Measurements from ENCODE around the gene SMIM38. TPM values are rescaled to one million over a fixed set of nuclear protein-coding genes. Genes with fewer than 3 reads are reported as not detected.

Gene SMIM38
- total and polyA plus RNA-seq, 10 donors: 0.02 to 2.0 (median 0.93) TPM

DNA sequence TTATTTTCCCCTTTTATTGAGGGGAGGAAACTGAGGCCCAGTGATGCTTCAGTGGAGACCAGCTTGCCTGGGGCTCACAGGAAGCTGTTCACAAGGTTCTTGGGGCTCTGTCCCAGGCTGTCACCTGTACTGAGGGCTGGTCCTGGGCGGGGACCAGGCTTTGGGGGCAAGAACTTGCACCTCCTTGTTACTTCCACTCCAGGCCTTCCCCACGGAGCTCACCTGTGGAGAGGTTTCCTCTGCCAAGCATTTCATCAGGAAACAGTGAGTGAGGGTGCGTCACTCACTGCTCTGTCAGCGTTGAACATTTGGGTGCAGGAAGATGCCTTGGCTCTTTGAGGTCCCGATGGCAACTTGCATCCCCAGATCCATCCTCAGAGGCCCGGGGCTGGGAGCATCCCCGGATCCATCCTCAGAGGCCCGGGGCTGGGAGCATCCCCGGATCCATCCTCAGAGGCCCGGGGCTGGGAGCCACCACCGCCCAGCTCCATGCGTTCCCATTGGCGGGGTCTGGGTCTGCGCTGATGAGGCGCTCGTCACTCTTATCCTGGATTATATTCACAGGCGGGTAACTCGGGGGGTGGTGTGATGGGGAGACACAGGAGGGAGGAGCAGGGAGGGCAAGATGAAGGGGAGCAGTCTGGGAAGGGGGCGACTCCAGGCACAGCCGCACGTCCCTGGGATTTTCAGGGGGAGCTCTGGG is 1.4 kb upstream of the SMIM38 start:
- DNase-seq: peak; percentile 51
- TF ChIP-seq, protein P1, sequence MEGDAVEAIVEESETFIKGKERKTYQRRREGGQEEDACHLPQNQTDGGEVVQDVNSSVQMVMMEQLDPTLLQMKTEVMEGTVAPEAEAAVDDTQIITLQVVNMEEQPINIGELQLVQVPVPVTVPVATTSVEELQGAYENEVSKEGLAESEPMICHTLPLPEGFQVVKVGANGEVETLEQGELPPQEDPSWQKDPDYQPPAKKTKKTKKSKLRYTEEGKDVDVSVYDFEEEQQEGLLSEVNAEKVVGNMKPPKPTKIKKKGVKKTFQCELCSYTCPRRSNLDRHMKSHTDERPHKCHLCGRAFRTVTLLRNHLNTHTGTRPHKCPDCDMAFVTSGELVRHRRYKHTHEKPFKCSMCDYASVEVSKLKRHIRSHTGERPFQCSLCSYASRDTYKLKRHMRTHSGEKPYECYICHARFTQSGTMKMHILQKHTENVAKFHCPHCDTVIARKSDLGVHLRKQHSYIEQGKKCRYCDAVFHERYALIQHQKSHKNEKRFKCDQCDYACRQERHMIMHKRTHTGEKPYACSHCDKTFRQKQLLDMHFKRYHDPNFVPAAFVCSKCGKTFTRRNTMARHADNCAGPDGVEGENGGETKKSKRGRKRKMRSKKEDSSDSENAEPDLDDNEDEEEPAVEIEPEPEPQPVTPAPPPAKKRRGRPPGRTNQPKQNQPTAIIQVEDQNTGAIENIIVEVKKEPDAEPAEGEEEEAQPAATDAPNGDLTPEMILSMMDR (IDR thresholded peaks at IDR 0.05 in 8 of 11, conservative IDR thresholded peaks at IDR 0.05 in 3 of 11): no peak
- TF ChIP-seq POLR2A (IDR thresholded peaks at IDR 0.05) (no peak), POLR2AphosphoS5 (IDR thresholded peaks at IDR 0.05) (no peak)
- Histone ChIP-seq H3K27me3 (replicated peaks in 1 of 7) (peaks cover 0 to 25% (median 4%) of the 10 kb centered on the region in 7 donors), H3K4me3 (no peak overlapping the region), H3K9me3 (peaks cover 0 to 2% (median 0%) of the 10 kb centered on the region in 8 donors), H3K4me1 (peaks cover 0 to 40% (median 19%) of the 10 kb centered on the region in 6 donors), H3K36me3 (no peaks in the 10 kb centered on the region), H3K27ac (no peak overlapping the region)
- intact Hi-C loops (cut with DNase I; ENCODE audit: low total_unique reads): no loop called here
- 89 to 93% (median 92%) methylated on average over 15 to 21 of the region's 21 CpGs for WGBS, 5 donors

DNA sequence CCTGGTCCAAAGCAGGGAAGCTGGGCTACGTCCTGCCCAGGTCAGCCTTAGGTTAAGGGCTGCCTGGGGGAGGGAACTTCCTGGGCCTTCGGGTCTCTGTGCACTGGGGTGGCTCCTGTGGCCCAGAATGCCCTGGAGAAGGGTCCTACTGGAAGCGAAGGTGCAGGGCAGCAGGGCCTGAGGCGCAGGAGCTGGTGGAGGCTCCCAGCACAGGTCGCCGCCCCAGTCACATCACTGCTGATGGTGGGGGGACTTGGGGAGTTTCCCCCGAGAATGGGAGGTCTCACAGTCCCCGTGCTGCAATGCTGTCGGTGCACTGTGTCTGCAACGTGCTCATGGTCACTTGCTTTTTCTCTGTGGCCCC is 815 bp upstream of the SMIM38 start:
- TF ChIP-seq, protein P1 (IDR thresholded peaks at IDR 0.05 in 8 of 11, conservative IDR thresholded peaks at IDR 0.05 in 3 of 11): no peak
- TF ChIP-seq POLR2A (IDR thresholded peaks at IDR 0.05): no peak
- TF ChIP-seq POLR2AphosphoS5 (IDR thresholded peaks at IDR 0.05): no peak
- no peaks in the 10 kb centered on the region for H3K9me3 ChIP-seq
- peaks cover 0 to 25% (median 4%) of the 10 kb centered on the region in 7 donors for H3K27me3 ChIP-seq (replicated peaks in 1 of 7)
- H3K4me3 ChIP-seq: no peak overlapping the region
- WGBS, 5 donors: 64 to 84% (median 74%) methylated on average over 9 to 10 of the region's 10 CpGs
- intact Hi-C loops (cut with DNase I; ENCODE audit: low total_unique reads): no loop called here
- no peak overlapping the region for H3K27ac ChIP-seq
- H3K4me1 ChIP-seq: peaks cover 0 to 40% (median 19%) of the 10 kb centered on the region in 6 donors
- H3K36me3 ChIP-seq: no peaks in the 10 kb centered on the region
- no peak for DNase-seq

DNA sequence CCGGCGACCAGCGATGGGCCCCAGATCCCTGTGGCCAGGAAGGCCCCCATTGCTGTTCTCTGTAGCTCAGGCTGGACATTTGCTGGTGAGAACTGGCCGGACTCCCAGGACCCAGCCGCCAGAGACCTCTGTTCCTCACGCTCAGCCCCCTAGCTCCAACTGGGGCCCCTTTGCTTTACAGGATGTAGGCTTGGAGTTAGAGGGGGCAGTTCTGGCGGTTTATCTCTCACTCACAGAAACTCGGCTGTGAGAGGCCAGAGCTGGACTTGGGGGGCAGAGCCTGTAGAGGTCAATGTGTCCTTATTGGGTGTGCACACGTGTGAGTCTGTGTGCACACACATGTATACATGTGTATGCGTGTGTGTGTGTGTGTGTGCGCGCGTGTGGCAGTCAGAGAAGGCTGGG is 502 bp downstream of the SMIM38 start:
- WGBS, 5 donors: 61 to 73% (median 70%) methylated on average over 4 to 13 of the region's 13 CpGs
- Histone ChIP-seq H3K27me3 (replicated peaks in 1 of 7) (peaks cover 0 to 25% (median 4%) of the 10 kb centered on the region in 7 donors), H3K4me3 (no peak overlapping the region), H3K4me1 (peaks cover 0 to 40% (median 19%) of the 10 kb centered on the region in 6 donors), H3K27ac (peak overlapping the region in 3 of 8 donors; percentile 57 to 60 (median 59)), H3K36me3 (no peaks in the 10 kb centered on the region), H3K9me3 (no peaks in the 10 kb centered on the region)
- TF ChIP-seq POLR2A (IDR thresholded peaks at IDR 0.05) (no peak), POLR2AphosphoS5 (IDR thresholded peaks at IDR 0.05) (no peak)
- TF ChIP-seq, protein P1 (IDR thresholded peaks at IDR 0.05 in 8 of 11, conservative IDR thresholded peaks at IDR 0.05 in 3 of 11): no peak
- intact Hi-C loops (cut with DNase I; ENCODE audit: low total_unique reads): no loop called here
- peak; percentile 54 for DNase-seq

DNA sequence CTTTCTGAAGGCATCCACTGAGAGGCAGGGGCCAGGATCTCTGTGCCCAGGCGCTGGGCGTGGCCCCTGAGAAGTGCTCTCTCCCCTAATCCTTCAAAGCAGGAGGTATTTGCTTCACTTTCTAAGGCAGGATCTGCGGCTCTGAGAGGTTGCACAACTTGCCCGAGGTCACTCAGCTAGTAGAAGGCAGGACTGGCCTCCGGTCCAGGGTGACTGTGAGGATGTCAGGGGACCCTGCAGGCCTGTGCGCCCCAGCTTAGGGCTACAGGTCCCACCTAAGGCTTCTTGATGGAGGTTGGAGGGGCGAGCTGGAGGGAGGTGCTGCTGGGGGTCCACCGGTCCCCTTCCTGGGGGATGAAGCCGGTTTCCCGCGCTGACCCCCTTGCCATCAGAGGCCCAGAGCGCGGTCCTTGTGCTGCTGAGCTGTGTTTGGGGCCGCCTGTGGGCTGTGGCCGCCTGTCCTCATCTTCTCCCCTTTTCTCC is 979 bp downstream of the SMIM38 start:
- peaks cover 0 to 25% (median 4%) of the 10 kb centered on the region in 7 donors for H3K27me3 ChIP-seq (replicated peaks in 1 of 7)
- H3K4me1 ChIP-seq: peaks cover 0 to 40% (median 19%) of the 10 kb centered on the region in 6 donors
- 78 to 89% (median 83%) methylated on average over 13 to 15 of the region's 15 CpGs for WGBS, 5 donors
- H3K36me3 ChIP-seq: no peaks in the 10 kb centered on the region
- intact Hi-C loops (cut with DNase I; ENCODE audit: low total_unique reads): no loop called here
- no peak overlapping the region for H3K4me3 ChIP-seq
- peak; percentile 51 for DNase-seq
- TF ChIP-seq, protein P1 (IDR thresholded peaks at IDR 0.05 in 8 of 11, conservative IDR thresholded peaks at IDR 0.05 in 3 of 11): no peak
- TF ChIP-seq POLR2AphosphoS5 (IDR thresholded peaks at IDR 0.05): no peak
- TF ChIP-seq POLR2A (IDR thresholded peaks at IDR 0.05): no peak
- no peaks in the 10 kb centered on the region for H3K9me3 ChIP-seq
- peak overlapping the region in 6 of 8 donors; percentile 34 to 60 (median 53) for H3K27ac ChIP-seq

All from spleen (tissue), 11 donors.